Measurements from ENCODE around the gene MALAT1. TPM values are rescaled to one million over a fixed set of nuclear protein-coding genes. Genes with fewer than 3 reads are reported as not detected.

MALAT1 gene
- total RNA-seq, 1 experiment from 2014 or later: 510 TPM

GRCh38 chr11:65538915-65539743 is 40.3 kb downstream of the MALAT1 start:
- DNase-seq (ENCODE audit: low read depth): no peak

GRCh38 chr11:65539744-65540289 is 41.0 kb downstream of the MALAT1 start:
- DNase-seq (ENCODE audit: low read depth): no peak

GRCh38 chr11:65540290-65541092 is 41.6 kb downstream of the MALAT1 start:
- DNase-seq (ENCODE audit: low read depth): peak; percentile 86

- DNase-seq (ENCODE audit: low read depth): no peak
Measured at GRCh38 chr11:65541093-65541982, 42.5 kb downstream of the MALAT1 start.

GRCh38 chr11:65542738-65543390 is 44.0 kb downstream of the MALAT1 start:
- no peak for DNase-seq (ENCODE audit: low read depth)

- no peak for DNase-seq (ENCODE audit: low read depth)
Measured at GRCh38 chr11:65545853-65546216, 47.0 kb downstream of the MALAT1 start.

GRCh38 chr11:65546217-65546958 is 47.5 kb downstream of the MALAT1 start:
- DNase-seq (ENCODE audit: low read depth): no peak

- no peak for DNase-seq (ENCODE audit: low read depth)
Measured at GRCh38 chr11:65547446-65548125, 48.7 kb downstream of the MALAT1 start.

- no peak for DNase-seq (ENCODE audit: low read depth)
Measured at GRCh38 chr11:65548395-65548794, 49.5 kb downstream of the MALAT1 start.

- no peak for DNase-seq (ENCODE audit: low read depth)
Measured at GRCh38 chr11:65549096-65549495, 50.3 kb downstream of the MALAT1 start.

GRCh38 chr11:65551572-65552387 is 52.9 kb downstream of the MALAT1 start:
- no peak for DNase-seq (ENCODE audit: low read depth)

- no peak for DNase-seq (ENCODE audit: low read depth)
Measured at GRCh38 chr11:65552388-65552951, 53.6 kb downstream of the MALAT1 start.

- DNase-seq (ENCODE audit: low read depth): no peak
Measured at GRCh38 chr11:65553301-65554001, 54.6 kb downstream of the MALAT1 start.

GRCh38 chr11:65554057-65554818 is 55.4 kb downstream of the MALAT1 start:
- DNase-seq (ENCODE audit: low read depth): no peak

GRCh38 chr11:65554842-65555430 is 56.1 kb downstream of the MALAT1 start:
- no peak for DNase-seq (ENCODE audit: low read depth)

- peak; percentile 99 for DNase-seq (ENCODE audit: low read depth)
Measured at GRCh38 chr11:65555693-65556231, 56.9 kb downstream of the MALAT1 start.
